ENCODE measurements around the gene NSD1. TPM values are rescaled to one million over a fixed set of nuclear protein-coding genes. Genes with fewer than 3 reads are reported as not detected.

The NSD1 gene
- total and polyA plus RNA-seq, 2 of the 4 experiments (the other 2 are of a cell fraction), result 7.7 to 31.0 TPM

DNA sequence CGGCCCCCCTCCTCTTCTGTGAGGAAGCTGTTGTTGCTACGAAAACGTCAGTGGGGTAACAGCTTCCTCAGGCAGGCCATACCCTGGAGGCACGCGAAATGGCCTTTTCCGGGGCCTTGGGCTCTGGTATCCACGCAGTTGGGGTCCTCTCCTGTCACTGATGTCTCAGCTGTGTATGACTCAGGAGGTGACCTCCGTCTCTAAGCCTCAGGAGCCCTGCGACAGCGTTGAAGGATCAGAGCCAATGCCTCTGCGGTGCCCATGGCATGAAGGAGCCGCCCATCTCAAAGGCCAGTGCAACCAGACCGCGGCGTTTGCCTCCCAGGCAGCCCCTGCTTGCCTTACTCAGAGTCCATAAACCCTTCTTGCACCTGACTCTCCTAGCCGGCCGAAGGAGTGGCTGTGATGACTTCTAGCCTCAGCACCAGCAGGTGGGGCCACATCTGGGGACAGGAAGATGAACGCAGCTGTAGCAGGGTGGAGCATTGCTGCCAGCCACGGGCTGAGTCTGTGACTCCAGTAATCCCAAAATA is 179.1 kb downstream of the NSD1 start:
- Histone ChIP-seq H4K20me1 (ENCODE audit: insufficient read depth, low read length) (peaks cover 33% of the 10 kb centered on the region), H2BK120ac (ENCODE audit: low read depth, low read length) (0 out of 2 replicates have a peak overlapping the region, but pooled peaks have one; percentile 16), H2BK20ac (ENCODE audit: low read depth, low read length) (no peak overlapping the region), H3K9me1 (ENCODE audit: insufficient read depth, low read length) (0 out of 2 replicates have a peak, but pooled peaks cover 2% of the 10 kb centered on the region), H4K5ac (ENCODE audit: low read depth, low read length) (no peak overlapping the region), H3K23ac (ENCODE audit: low read depth, low read length) (0 out of 2 replicates have a peak overlapping the region, but pooled peaks have one; percentile 17), H3K27me3 (ENCODE audit: control insufficient read depth, insufficient read depth, low read length) (no peaks in the 10 kb centered on the region), H3K14ac (replicated peaks; ENCODE audit: low read depth, low read length) (peak overlapping the region; percentile 48), H3K79me1 (ENCODE audit: low read depth in 1 of 2, low read length in 2 of 2) (peaks cover 9 to 47% of the 10 kb centered on the region in 2 experiments; a peak in 3 of 4 replicates), H3K27ac (ENCODE audit: insufficient read depth, low read length) (peak overlapping the region; percentile 44; the same call in 1 of the 2 replicates), H3K4ac (ENCODE audit: low read depth, low read length) (peak overlapping the region; percentile 34), H2AK9ac (replicated peaks; ENCODE audit: low read depth, low read length, poor library complexity) (peak overlapping the region; percentile 88), H4K91ac (ENCODE audit: insufficient read depth, low read depth, low read length) (peak overlapping the region; percentile 84), H3K56ac (ENCODE audit: extremely low read depth, insufficient read depth, low read length) (no peak overlapping the region), H2AK5ac (ENCODE audit: low read depth, low read length) (peak overlapping the region; percentile 67), H2AFZ (replicated peaks; ENCODE audit: low read length, poor library complexity) (peak overlapping the region; percentile 79), H3K36me3 (ENCODE audit: control insufficient read depth, insufficient read depth, low read length) (no peaks in the 10 kb centered on the region; the same call in 1 of the 2 replicates), H2BK15ac (ENCODE audit: low read depth, low read length) (no peak overlapping the region), H3K4me1 (ENCODE audit: control insufficient read depth, insufficient read depth, low read length) (peaks cover 7% of the 10 kb centered on the region; the same call in 1 of the 2 replicates), H2BK5ac (ENCODE audit: low read depth, low read length, poor library complexity, severe bottlenecking) (peak overlapping the region; percentile 2), H3K9me3 (ENCODE audit: control insufficient read depth, insufficient read depth, low read length) (no peaks in the 10 kb centered on the region), H3K4me2 (ENCODE audit: low read depth, low read length) (peak overlapping the region; percentile 25; the same call in 1 of the 2 replicates), H3K4me3 (ENCODE audit: insufficient read depth, low read depth, low read length) (no peak overlapping the region), H3K9ac (ENCODE audit: low read depth, low read length) (peak overlapping the region; percentile 32; the same call in 1 of the 2 replicates), H3K18ac (ENCODE audit: low read depth, low read length) (no peak overlapping the region), H4K8ac (ENCODE audit: low read depth in 2 of 2, low read length in 2 of 2) (peak overlapping the region; percentile 26 to 66)
- intact Hi-C loops (cut with micrococcal nuclease) (no loop called here), in situ Hi-C loops (cut with MboI; ENCODE audit: low sequenced_read_pairs) (loop anchor here (5.0 kb wide), 1 partner anchor 135 kb away; the partner anchor contains the start of gene PRR7), dilution Hi-C loops (cut with HindIII; ENCODE audit: low sequenced_read_pairs, unreplicated experiment) (no loop called here)
- ChIA-PET CTCF (no interaction called here), POLR2A (ENCODE audit: unreplicated experiment) (no interaction called here)
- peak; percentile 2 for ATAC-seq (ENCODE audit: low read depth)
- TF ChIP-seq MAZ (IDR thresholded peaks at IDR 0.05; ENCODE audit: borderline replicate concordance, low read depth, low read length) (no peak), RAD21 (IDR thresholded peaks at IDR 0.05; ENCODE audit: low read length) (no peak), RFX5 (IDR thresholded peaks at IDR 0.05; ENCODE audit: low read depth, low read length) (no peak), RCOR1 (IDR thresholded peaks at IDR 0.05; ENCODE audit: insufficient replicate concordance, low read length) (no peak), CEBPB (IDR thresholded peaks at IDR 0.05; ENCODE audit: low read depth, low read length) (no peak), MXI1 (IDR thresholded peaks at IDR 0.05; ENCODE audit: borderline replicate concordance, low read depth, low read length) (no peak), FOS (IDR thresholded peaks at IDR 0.05; ENCODE audit: low read depth, low read length) (no peak), MAFK (IDR thresholded peaks at IDR 0.05; ENCODE audit: low read depth, low read length) (no peak), CHD1 (IDR thresholded peaks at IDR 0.05; ENCODE audit: low read depth, low read length) (no peak), NFE2L2 (IDR thresholded peaks at IDR 0.05; ENCODE audit: low read depth, low read length) (no peak)
- TF ChIP-seq, protein P1, sequence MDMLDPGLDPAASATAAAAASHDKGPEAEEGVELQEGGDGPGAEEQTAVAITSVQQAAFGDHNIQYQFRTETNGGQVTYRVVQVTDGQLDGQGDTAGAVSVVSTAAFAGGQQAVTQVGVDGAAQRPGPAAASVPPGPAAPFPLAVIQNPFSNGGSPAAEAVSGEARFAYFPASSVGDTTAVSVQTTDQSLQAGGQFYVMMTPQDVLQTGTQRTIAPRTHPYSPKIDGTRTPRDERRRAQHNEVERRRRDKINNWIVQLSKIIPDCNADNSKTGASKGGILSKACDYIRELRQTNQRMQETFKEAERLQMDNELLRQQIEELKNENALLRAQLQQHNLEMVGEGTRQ (IDR thresholded peaks at IDR 0.05; ENCODE audit: low read depth, low read length), result no peak
- TF ChIP-seq, protein P2, sequence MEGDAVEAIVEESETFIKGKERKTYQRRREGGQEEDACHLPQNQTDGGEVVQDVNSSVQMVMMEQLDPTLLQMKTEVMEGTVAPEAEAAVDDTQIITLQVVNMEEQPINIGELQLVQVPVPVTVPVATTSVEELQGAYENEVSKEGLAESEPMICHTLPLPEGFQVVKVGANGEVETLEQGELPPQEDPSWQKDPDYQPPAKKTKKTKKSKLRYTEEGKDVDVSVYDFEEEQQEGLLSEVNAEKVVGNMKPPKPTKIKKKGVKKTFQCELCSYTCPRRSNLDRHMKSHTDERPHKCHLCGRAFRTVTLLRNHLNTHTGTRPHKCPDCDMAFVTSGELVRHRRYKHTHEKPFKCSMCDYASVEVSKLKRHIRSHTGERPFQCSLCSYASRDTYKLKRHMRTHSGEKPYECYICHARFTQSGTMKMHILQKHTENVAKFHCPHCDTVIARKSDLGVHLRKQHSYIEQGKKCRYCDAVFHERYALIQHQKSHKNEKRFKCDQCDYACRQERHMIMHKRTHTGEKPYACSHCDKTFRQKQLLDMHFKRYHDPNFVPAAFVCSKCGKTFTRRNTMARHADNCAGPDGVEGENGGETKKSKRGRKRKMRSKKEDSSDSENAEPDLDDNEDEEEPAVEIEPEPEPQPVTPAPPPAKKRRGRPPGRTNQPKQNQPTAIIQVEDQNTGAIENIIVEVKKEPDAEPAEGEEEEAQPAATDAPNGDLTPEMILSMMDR (conservative IDR thresholded peaks at IDR 0.05; ENCODE audit: low read depth, low read length), result no peak
- TF ChIP-seq, protein P3, sequence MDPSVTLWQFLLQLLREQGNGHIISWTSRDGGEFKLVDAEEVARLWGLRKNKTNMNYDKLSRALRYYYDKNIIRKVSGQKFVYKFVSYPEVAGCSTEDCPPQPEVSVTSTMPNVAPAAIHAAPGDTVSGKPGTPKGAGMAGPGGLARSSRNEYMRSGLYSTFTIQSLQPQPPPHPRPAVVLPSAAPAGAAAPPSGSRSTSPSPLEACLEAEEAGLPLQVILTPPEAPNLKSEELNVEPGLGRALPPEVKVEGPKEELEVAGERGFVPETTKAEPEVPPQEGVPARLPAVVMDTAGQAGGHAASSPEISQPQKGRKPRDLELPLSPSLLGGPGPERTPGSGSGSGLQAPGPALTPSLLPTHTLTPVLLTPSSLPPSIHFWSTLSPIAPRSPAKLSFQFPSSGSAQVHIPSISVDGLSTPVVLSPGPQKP (IDR thresholded peaks at IDR 0.05; ENCODE audit: borderline replicate concordance, low read depth, low read length), result no peak
- WGBS, 2 experiments (ENCODE audit: extremely low coverage in 2 of 2, insufficient read length in 1 of 2), result 17% methylated on average over 9 of the region's 19 CpGs; no CpG with 5 or more reads in 1 of the 2 experiments
- no peak for DNase-seq
- no TSS peak for BruUV-seq (replicated peaks)

Measured in IMR-90 (cell line).